Thymus (tissue), 11 donors: ENCODE results near the gene ATXN2. TPM values are rescaled to one million over a fixed set of nuclear protein-coding genes. Genes with fewer than 3 reads are reported as not detected.
"Not testable (repeated sequence)": the region's sequence is repeated elsewhere in the genome, so short reads cannot be mapped to it uniquely, and the experiment has no call there.

Experiments
- DNase-seq, 9 donors: peaks; one replicate each; pipeline ENCODE4 v3.0.0-alpha.2; 2013; ENCODE audit warnings: low spot score in 9 of 9, low read depth in 6 of 9, missing footprints in 1 of 9
- H3K27ac ChIP-seq, 2 donors: one replicate each; pipeline ENCODE4 v1.5.1; 2013; ENCODE audit warnings: control low read depth in 1 of 2, low read depth in 1 of 2, low read length in 1 of 2, mild to moderate bottlenecking in 1 of 2, moderate library complexity in 1 of 2
- H3K27me3 ChIP-seq, 2 donors: one replicate each; pipeline ENCODE4 v1.5.1; 2013; ENCODE audit warnings: low read length in 1 of 2; ENCODE audit not compliant: control insufficient read depth in 2 of 2, insufficient read depth in 1 of 2
- H3K36me3 ChIP-seq, 2 donors: one replicate each; pipeline ENCODE4 v1.5.1; 2013; ENCODE audit warnings: low read length in 1 of 2, mild to moderate bottlenecking in 1 of 2, moderate library complexity in 1 of 2; ENCODE audit not compliant: control insufficient read depth in 2 of 2, insufficient read depth in 2 of 2
- H3K4me1 ChIP-seq, 2 donors: one replicate each; pipeline ENCODE4 v1.5.1; 2013; ENCODE audit warnings: low read length in 2 of 2; ENCODE audit not compliant: control insufficient read depth in 2 of 2, insufficient read depth in 2 of 2
- H3K4me3 ChIP-seq, 2 donors: one replicate each; pipeline ENCODE4 v1.5.1; 2013; ENCODE audit warnings: low read length in 2 of 2, control low read depth in 1 of 2, mild to moderate bottlenecking in 1 of 2
- H3K9me3 ChIP-seq, 2 donors: one replicate each; pipeline ENCODE4 v1.5.1; 2013; ENCODE audit warnings: low read length in 1 of 2, mild to moderate bottlenecking in 1 of 2; ENCODE audit not compliant: control insufficient read depth in 2 of 2, insufficient read depth in 1 of 2
- WGBS: extraction: QIAGEN DNeasy Blood & Tissue Kit; methylation state at CpG from one replicate; pipeline ENCODE4 v1.1.7; 2013; 5-methylcytosine and 5-hydroxymethylcytosine counted together
- polyA plus RNA-seq: library from polyadenylated mRNA; stranded (reverse); fragments of 200-250 nt; gene quantifications from one replicate; pipeline ENCODE4 v1.2.3, GENCODE V29; 2013
- total RNA-seq: library from RNA; stranded (reverse); fragments of 120-200 nt; gene quantifications from one replicate; pipeline ENCODE4 v1.2.4, GENCODE V29; 2013
- donor health status: healthy.

ATXN2 gene
- total and polyA plus RNA-seq, 2 donors: 11.8 to 19.7 TPM

GRCh38 chr12:111602348-111602747 lies 3.2 kb upstream of the ATXN2 start:
- 97% methylated on average over 2 of the region's 2 CpGs for WGBS
- no peak for DNase-seq
- no peak overlapping the region for H3K27ac ChIP-seq
- H3K9me3 ChIP-seq: no peaks in the 10 kb centered on the region
- no peak overlapping the region for H3K4me3 ChIP-seq
- peaks cover 2 to 7% of the 10 kb centered on the region in 2 donors for H3K4me1 ChIP-seq
- no peaks in the 10 kb centered on the region for H3K27me3 ChIP-seq
- no peaks in the 10 kb centered on the region for H3K36me3 ChIP-seq

GRCh38 chr12:111600986-111601385 lies 1.9 kb upstream of the ATXN2 start:
- not testable (repeated sequence) for H3K9me3 ChIP-seq, H3K4me3 ChIP-seq, H3K27me3 ChIP-seq, H3K27ac ChIP-seq, DNase-seq, H3K36me3 ChIP-seq
- peaks cover 2 to 12% of the 10 kb centered on the region in 2 donors for H3K4me1 ChIP-seq
- WGBS: 97% methylated on average over 12 of the region's 12 CpGs

DNA sequence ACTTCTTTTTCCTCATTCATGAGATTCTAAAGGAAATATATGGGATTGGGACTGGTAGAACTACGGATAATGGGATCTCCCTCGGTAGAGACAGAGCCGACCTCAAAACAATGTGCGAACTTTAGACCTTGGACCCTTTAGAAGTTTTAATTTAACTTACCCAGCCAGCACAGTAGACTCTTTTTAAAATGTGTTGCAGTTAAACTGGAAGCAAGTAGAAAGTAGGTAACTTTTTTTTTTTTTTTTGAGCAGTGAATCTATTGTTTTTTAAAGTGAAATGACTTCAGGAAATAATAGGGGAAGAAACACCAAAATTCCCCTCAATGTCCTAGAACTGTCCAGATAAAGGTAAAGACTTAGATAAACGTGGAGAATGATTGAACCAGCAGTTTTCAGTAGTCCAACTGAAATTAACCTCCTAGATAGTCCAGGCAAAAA lies 1.1 kb upstream of the ATXN2 start:
- Histone ChIP-seq H3K27ac (peak overlapping the region in 1 of 2 donors; percentile 18), H3K4me1 (peaks cover 2 to 12% of the 10 kb centered on the region in 2 donors), H3K27me3 (no peaks in the 10 kb centered on the region), H3K36me3 (no peaks in the 10 kb centered on the region), H3K9me3 (no peaks in the 10 kb centered on the region), H3K4me3 (peak overlapping the region in 1 of 2 donors; percentile 59)
- no peak for DNase-seq
- WGBS: 18% methylated on average over 5 of the region's 5 CpGs

- no peaks in the 10 kb centered on the region for H3K9me3 ChIP-seq
- H3K4me1 ChIP-seq: peaks cover 2 to 12% of the 10 kb centered on the region in 2 donors
- H3K36me3 ChIP-seq: no peaks in the 10 kb centered on the region
- under 1% methylated on average over 56 of the region's 56 CpGs for WGBS
- peak; percentile 70 to 92 (median 83) for DNase-seq
- peak overlapping the region; percentile 18 to 99 for H3K27ac ChIP-seq
- H3K4me3 ChIP-seq: peak overlapping the region; percentile 59 to 98
- no peaks in the 10 kb centered on the region for H3K27me3 ChIP-seq
Measured at GRCh38 chr12:111599453-111600204, 514 bp upstream of the ATXN2 start.

DNA sequence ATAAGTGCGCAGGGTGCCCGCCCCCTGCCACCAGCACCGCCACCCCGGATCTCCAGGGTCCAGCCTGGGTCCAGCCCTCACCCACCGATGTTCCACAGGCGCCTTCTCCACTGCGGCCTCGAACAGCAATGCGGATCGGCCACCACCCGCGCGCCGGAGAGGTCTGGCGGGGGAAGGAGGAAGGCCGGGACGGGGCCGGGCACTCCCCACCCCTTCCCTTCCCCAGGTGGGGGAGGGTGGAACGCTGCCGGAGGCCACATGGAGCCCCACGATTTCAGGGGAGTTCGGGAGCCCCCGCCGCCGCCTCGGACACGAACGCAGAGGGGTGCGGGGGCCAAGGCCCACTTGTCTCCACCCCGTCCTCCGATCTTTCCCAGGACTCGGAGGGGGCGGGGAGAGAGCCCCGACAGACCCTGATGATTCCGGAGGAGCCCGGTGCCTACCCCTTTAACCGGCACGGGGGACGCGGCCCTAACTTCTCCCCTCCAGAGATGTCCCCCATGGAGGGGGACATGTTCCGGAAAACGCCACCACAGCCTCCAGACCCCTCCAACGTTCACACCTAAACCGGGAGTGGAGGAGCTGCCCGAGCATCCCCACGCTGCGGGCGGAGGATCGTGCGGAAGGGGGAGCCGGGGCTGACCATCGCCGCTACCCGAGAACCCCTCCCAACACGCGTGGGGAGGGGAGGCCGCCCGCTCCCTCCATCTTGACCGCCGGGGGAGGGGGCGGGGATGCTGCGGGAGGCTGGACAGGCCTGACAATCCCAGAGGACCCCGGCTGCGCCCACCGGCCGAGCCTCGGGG lies 1.1 kb downstream of the ATXN2 start:
- DNase-seq: peak in 6 of 9 donors; percentile 8 to 47 (median 16)
- under 1% methylated on average over 67 of the region's 67 CpGs for WGBS
- Histone ChIP-seq H3K9me3 (no peaks in the 10 kb centered on the region), H3K36me3 (no peaks in the 10 kb centered on the region), H3K27me3 (no peaks in the 10 kb centered on the region), H3K27ac (peak overlapping the region; percentile 50 to 64), H3K4me3 (peak overlapping the region; percentile 86 to 98), H3K4me1 (peaks cover 2 to 12% of the 10 kb centered on the region in 2 donors)

DNA sequence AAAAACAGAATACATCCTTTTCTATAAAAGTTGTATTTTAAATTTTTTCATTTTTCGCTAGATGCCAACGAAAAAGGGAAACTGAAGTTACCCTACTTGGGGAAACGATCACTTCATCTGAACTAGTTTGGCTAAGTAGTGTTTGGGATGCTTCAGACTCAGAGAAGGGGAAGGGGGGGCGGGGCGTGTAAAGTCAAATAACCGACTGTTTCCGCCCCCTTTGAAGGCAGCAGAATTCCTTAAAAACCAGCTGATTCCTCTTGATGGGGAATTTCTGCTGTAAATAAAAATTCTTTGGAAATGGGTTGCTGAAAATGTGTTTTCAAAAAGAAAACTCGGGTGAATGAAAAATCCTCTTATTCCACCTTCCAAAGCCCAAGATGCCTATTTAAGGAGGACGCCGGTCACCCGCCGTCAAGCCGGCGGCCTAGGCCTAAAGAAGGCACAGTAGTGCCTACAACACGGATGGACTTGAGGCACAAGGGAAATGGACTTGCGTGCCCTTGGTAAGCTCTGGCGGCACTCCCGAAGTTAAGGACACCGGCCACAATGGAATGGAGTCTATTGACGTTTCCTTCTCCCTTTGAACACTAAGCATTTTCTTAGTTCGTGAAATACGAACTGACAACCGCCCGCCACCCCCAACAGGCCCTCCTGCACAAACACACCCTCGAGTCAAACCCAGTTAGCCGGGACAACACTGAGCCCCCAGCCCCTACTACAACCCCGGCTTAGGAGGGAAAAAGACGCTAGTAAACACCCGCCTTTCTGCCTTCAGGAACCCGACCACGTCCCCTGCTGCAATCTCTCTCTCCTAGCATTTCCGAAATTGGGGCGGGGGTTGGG lies 1.9 kb downstream of the ATXN2 start:
- DNase-seq: peak in 7 of 9 donors; percentile 10 to 51 (median 23)
- peak overlapping the region; percentile 21 to 50 for H3K27ac ChIP-seq
- H3K4me1 ChIP-seq: peaks cover 2 to 12% of the 10 kb centered on the region in 2 donors
- H3K36me3 ChIP-seq: no peaks in the 10 kb centered on the region
- no peaks in the 10 kb centered on the region for H3K27me3 ChIP-seq
- no peaks in the 10 kb centered on the region for H3K9me3 ChIP-seq
- WGBS: 2% methylated on average over 33 of the region's 33 CpGs
- H3K4me3 ChIP-seq: peak overlapping the region; percentile 86 to 98

DNA sequence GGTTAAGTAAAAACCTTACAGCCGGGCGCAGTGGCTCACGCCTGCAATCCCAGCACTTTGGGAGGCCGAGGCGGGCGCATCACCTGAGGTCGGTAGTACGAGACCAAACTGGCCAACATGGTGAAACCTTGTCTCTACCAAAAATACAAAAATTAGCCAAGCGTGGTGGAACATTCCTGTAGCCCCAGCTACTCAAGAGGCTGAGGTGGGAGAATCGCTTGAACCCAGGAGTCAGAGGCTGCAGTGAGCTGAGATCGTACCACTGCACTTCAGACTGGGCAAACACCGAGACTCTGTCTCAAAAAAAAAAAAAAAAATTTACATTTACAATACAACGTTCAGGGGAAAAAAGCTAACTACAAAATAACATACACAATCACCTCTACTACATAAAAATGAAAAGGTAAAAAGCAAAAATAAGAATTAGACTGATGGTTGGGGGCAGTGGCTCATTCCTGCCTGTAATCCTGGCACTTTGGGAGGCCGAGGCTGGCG lies 3.7 kb downstream of the ATXN2 start:
- not testable (repeated sequence) for H3K27ac ChIP-seq, DNase-seq
- 96% methylated on average over 15 of the region's 15 CpGs for WGBS

DNA sequence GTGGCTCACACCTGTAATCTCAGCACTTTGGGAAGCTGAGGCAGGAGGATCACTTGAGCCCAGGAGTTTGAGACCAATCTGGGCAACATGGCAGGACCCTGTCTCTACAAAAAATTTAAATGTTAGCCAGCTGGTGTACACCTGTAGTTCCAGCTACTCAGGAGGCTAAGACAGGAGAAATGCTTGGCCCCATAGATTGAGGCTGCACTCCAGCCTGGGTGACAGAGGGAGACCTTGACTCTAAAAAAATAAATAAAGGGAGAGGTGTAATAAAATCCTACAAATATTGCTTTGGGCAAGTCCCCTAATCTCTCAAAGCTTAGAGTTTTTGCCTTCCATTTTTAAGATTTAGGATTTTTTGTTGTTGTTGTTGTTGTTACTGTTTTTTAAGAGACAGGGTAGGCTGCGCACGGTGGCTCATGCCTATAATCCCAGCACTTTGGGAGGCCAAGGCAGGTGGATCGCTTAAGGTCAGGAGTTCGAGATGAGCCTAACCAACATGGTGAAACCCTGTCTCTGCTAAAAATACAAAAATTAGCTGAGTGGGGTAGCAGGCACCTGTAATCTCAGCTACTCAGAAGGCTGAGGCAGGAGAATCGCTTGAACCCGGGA lies 7.6 kb downstream of the ATXN2 start:
- WGBS: 95% methylated on average over 6 of the region's 6 CpGs
- not testable (repeated sequence) for H3K9me3 ChIP-seq, H3K36me3 ChIP-seq, H3K4me1 ChIP-seq, DNase-seq, H3K27me3 ChIP-seq, H3K4me3 ChIP-seq, H3K27ac ChIP-seq

More for the DNA sequence above, 3.7 kb downstream of the ATXN2 start:
- not testable (repeated sequence) for H3K27me3 ChIP-seq, H3K36me3 ChIP-seq, H3K4me3 ChIP-seq, H3K9me3 ChIP-seq
- peaks cover 2 to 12% of the 10 kb centered on the region in 2 donors for H3K4me1 ChIP-seq
